HepG2 (cell line): ENCODE measurements around the gene CPLX3. TPM values are rescaled to one million over a fixed set of nuclear protein-coding genes. Genes with fewer than 3 reads are reported as not detected.
A peak's percentile ranks its signal among the peaks of the same experiment; 100 is the strongest.

ENCODE experiments used
- ATAC-seq: fragments of 200-7000 bp; cut with Tn5 transposase; 3 replicates; pipeline ENCODE4 v1.9.1; 2020; ENCODE audit warnings: mild to moderate bottlenecking, moderate library complexity
- BruUV-seq: library from RNA; stranded (reverse); fragments of 400-500 nt; replicated peaks from 2 replicates; lab custom pipeline; 2021; lab: Mats Ljungman, UMichigan
- CTCF ChIA-PET: fragments of 300-600 bp; formaldehyde crosslinking; extraction: SDS; loops from one replicate; lab custom pipeline; 2021; ENCODE audit warnings: low total read pairs, inconsistent platforms, low intra/inter-chr PET ratio; lab: Yijun Ruan, JAX
- POLR2A ChIA-PET: fragments of 350-600 bp; sonication (Branson Sonifier 250); formaldehyde crosslinking; loops from one replicate; lab custom pipeline; 2020; ENCODE audit warnings: antibody characterized with exemption, inconsistent platforms; lab: Yijun Ruan, JAX
- DNase-seq: peaks from one replicate; pipeline ENCODE4 v3.0.0-alpha.2; 2015; ENCODE audit warnings: low spot score
- FAIRE-seq: peaks from 3 replicates; lab custom pipeline; 2011; peaks lifted over from hg19 to GRCh38; lab: Jason Lieb, UNC
- H2AFZ ChIP-seq: one replicate; pipeline ENCODE4 v1.6.1; 2011; ENCODE audit warnings: low read length, inconsistent platforms
- H3K27ac ChIP-seq: fragments of 300-600 bp; 3 replicates; pipeline ENCODE4 v1.8.0; 2011; ENCODE audit warnings: mixed run types, mild to moderate bottlenecking, mixed read lengths, low read length, inconsistent platforms; ENCODE audit not compliant: insufficient read depth; ENCODE audit errors: extremely low read length
- H3K27me3 ChIP-seq, 2 experiments: fragments of 200-600 bp in 1 of 2; 2 replicates in 1 of 2; 3 replicates in 1 of 2; pipeline versions ENCODE4 v1.6.0 to v1.8.0; 2011; ENCODE audit warnings: low read length in 2 of 2, mild to moderate bottlenecking in 2 of 2, moderate library complexity in 2 of 2, inconsistent platforms in 1 of 2; ENCODE audit not compliant: insufficient read depth in 2 of 2, control insufficient read depth in 1 of 2
- H3K36me3 ChIP-seq, 2 experiments: fragments of 200-600 bp in 1 of 2; replicated peaks in 1 of 2; 2 replicates in 1 of 2; 3 replicates in 1 of 2; pipeline versions ENCODE4 v1.5.1 to v1.8.0; 2011; ENCODE audit warnings: low read length in 2 of 2, inconsistent platforms in 1 of 2; ENCODE audit not compliant: insufficient read depth in 2 of 2, control insufficient read depth in 1 of 2
- H3K4me1 ChIP-seq: 2 replicates; pipeline ENCODE4 v1.5.1; 2012; ENCODE audit warnings: low read length, inconsistent platforms; ENCODE audit not compliant: insufficient read depth
- H3K4me2 ChIP-seq: 2 replicates; pipeline ENCODE4 v1.6.0; 2011; ENCODE audit warnings: low read depth, low read length, inconsistent platforms
- H3K4me3 ChIP-seq, 3 experiments: fragments of 200-600 bp in 1 of 3; sonication (generic), shearing (Covaris generic) in 1 of 3; replicated peaks in 1 of 3; 2 replicates each; pipeline ENCODE4 v1.5.1; 2011 to 2016; ENCODE audit warnings: low read length in 3 of 3, inconsistent platforms in 2 of 3, low read depth in 2 of 3, mild to moderate bottlenecking in 2 of 3, control low read depth in 1 of 3, mixed read lengths in 1 of 3; ENCODE audit not compliant: insufficient read depth in 1 of 3
- H3K79me2 ChIP-seq: one replicate; pipeline ENCODE4 v1.6.1; 2011; ENCODE audit warnings: low read length, inconsistent platforms; ENCODE audit not compliant: insufficient read depth
- H3K9ac ChIP-seq: 2 replicates; pipeline ENCODE4 v1.6.0; 2011; ENCODE audit warnings: mild to moderate bottlenecking, low read depth, low read length, inconsistent platforms; ENCODE audit not compliant: insufficient read depth
- H3K9me3 ChIP-seq: 2 replicates; pipeline ENCODE4 v1.5.1; 2012; ENCODE audit warnings: mild to moderate bottlenecking, low read length
- H4K20me1 ChIP-seq: 2 replicates; pipeline ENCODE4 v1.6.0; 2011; ENCODE audit warnings: inconsistent platforms, mild to moderate bottlenecking, low read length, moderate library complexity; ENCODE audit not compliant: insufficient read depth
- CSRNP1 ChIP-seq: sonication (generic); formaldehyde crosslinking; IDR thresholded peaks from 2 replicates; pipeline ENCODE4 v1.8.1; 2023; ENCODE audit warnings: mild to moderate bottlenecking, missing genetic modification reagents
- FOXO1 ChIP-seq: sonication (generic); formaldehyde crosslinking; IDR thresholded peaks from 2 replicates; pipeline ENCODE4 v1.4.0; 2020; ENCODE audit warnings: missing genetic modification reagents
- HNF1B ChIP-seq: sonication (generic); formaldehyde crosslinking; IDR thresholded peaks from 2 replicates; pipeline ENCODE4 v1.5.1; 2020; ENCODE audit warnings: mild to moderate bottlenecking, moderate library complexity, missing genetic modification reagents
- KAT8 ChIP-seq: IDR thresholded peaks from 2 replicates; pipeline ENCODE4 v1.6.1; 2016; ENCODE audit warnings: missing genetic modification reagents, missing compliant biosample characterization
- MTA1 ChIP-seq: sonication (generic); formaldehyde crosslinking; IDR thresholded peaks from 2 replicates; pipeline ENCODE4 v1.4.0; 2020; ENCODE audit warnings: missing genetic modification reagents, mild to moderate bottlenecking, borderline replicate concordance
- RAD21 ChIP-seq: fragments of 450-650 bp; formaldehyde crosslinking; IDR thresholded peaks from 2 replicates; pipeline ENCODE4 v1.5.0; 2020; ENCODE audit warnings: mild to moderate bottlenecking
- STAG1 ChIP-seq: sonication (generic); formaldehyde crosslinking; IDR thresholded peaks from 2 replicates; pipeline ENCODE4 v1.4.0; 2020; ENCODE audit warnings: missing genetic modification reagents
- TFDP2 ChIP-seq: sonication (generic); formaldehyde crosslinking; IDR thresholded peaks from 2 replicates; pipeline ENCODE4 v1.4.0; 2020; ENCODE audit warnings: missing genetic modification reagents
- ZNF34 ChIP-seq: sonication (generic); formaldehyde crosslinking; IDR thresholded peaks from 2 replicates; pipeline ENCODE4 v1.4.0; 2020; ENCODE audit warnings: mild to moderate bottlenecking, missing genetic modification reagents, borderline replicate concordance
- ZNF383 ChIP-seq: sonication (generic); formaldehyde crosslinking; IDR thresholded peaks from 2 replicates; pipeline ENCODE4 v1.4.0; 2020; ENCODE audit warnings: missing genetic modification reagents, mild to moderate bottlenecking, borderline replicate concordance
- ZNF546 ChIP-seq: sonication (generic); formaldehyde crosslinking; conservative IDR thresholded peaks from 2 replicates; pipeline ENCODE4 v1.8.1; 2023; ENCODE audit warnings: mild to moderate bottlenecking, missing genetic modification reagents
- ZNF687 ChIP-seq: sonication (generic); formaldehyde crosslinking; IDR thresholded peaks from 2 replicates; pipeline ENCODE4 v1.5.1; 2020; ENCODE audit warnings: mild to moderate bottlenecking, missing genetic modification reagents, moderate library complexity
- ZNF782 ChIP-seq: sonication (generic); formaldehyde crosslinking; IDR thresholded peaks from 2 replicates; pipeline ENCODE4 v1.4.0; 2020; ENCODE audit warnings: missing genetic modification reagents, mild to moderate bottlenecking, borderline replicate concordance
- ZNF879 ChIP-seq: sonication (generic); formaldehyde crosslinking; IDR thresholded peaks from 2 replicates; pipeline ENCODE4 v1.8.1; 2023; ENCODE audit warnings: missing genetic modification reagents
- ZZZ3 ChIP-seq: sonication (generic); formaldehyde crosslinking; IDR thresholded peaks from 2 replicates; pipeline ENCODE4 v1.4.0; 2020; ENCODE audit warnings: missing genetic modification reagents, mild to moderate bottlenecking, borderline replicate concordance
- WGBS: methylation state at CpG from one replicate; pipeline ENCODE4 v1.1.6; 2017; ENCODE audit warnings: low lambda C conversion rate; 5-methylcytosine and 5-hydroxymethylcytosine counted together
- in situ Hi-C: cut with HindIII; loops from 2 replicates; pipeline ENCODE4 v1.10.0; 2017; ENCODE audit warnings: low pct_unique_long_range_greater_than_20kb; ENCODE audit not compliant: extremely low pct_ligation_motif_present
- intact Hi-C: fragments of 100-400 bp; cut with micrococcal nuclease; formaldehyde crosslinking; loops from one replicate; pipeline ENCODE4 v1.10.0; 2022; ENCODE audit not compliant: unreplicated experiment
- polyA plus RNA-seq, 8 experiments: library from polyadenylated mRNA; depleted of rRNA in 3 of 8; stranded (reverse) in 7 of 8; unstranded in 1 of 8; fragments of >200 nt; fragmentation: Illumina TruSeq in 4 of 8; extraction: Trizol in 4 of 8; gene quantifications; 2 replicates each; pipeline versions ENCODE4 v1.2.1 to v1.2.3, GENCODE V29; 2011 to 2016; ENCODE audit warnings: low read depth in 4 of 8, missing spikeins in 1 of 8, mixed read lengths in 1 of 8; ENCODE audit not compliant: insufficient read depth in 1 of 8
- total RNA-seq, 5 experiments: library from RNA; depleted of rRNA; stranded (reverse); fragments of >200 nt; fragmentation: Illumina TruSeq; extraction: Trizol; gene quantifications; 2 replicates each; pipeline ENCODE4 v1.2.3, GENCODE V29; 2016; ENCODE audit warnings: low read depth in 1 of 5

CPLX3 gene
- total and polyA plus RNA-seq, 2 of the 13 experiments (the other 11 are each of a cell fraction or from before 2014, with no cell fraction given), result not detected

GRCh38 chr15:74783808-74784175 is 42.6 kb upstream of the CPLX3 start:
- intact Hi-C loops, result loop anchor here (2.0 to 5.0 kb wide), 2 partner anchors 17 to 34 kb away; no protein-coding TSS in a partner anchor
- in situ Hi-C loops, result loop anchor here (10.0 kb wide), 1 partner anchor 239 kb away; the partner anchor contains the start of gene ARID3B
- Histone ChIP-seq H2AFZ (no peak overlapping the region), H3K4me2 (peak overlapping the region; percentile 86), H3K36me3 (peaks cover 1 to 15% of the 10 kb centered on the region in 2 experiments; a peak in 2 of 5 replicates), H3K79me2 (peaks cover 54% of the 10 kb centered on the region), H3K9me3 (no peaks in the 10 kb centered on the region), H4K20me1 (peaks cover 14% of the 10 kb centered on the region), H3K27ac (peak overlapping the region; percentile 19), H3K9ac (peak overlapping the region; percentile 78), H3K4me1 (peaks cover 69% of the 10 kb centered on the region), H3K4me3 (peak overlapping the region; percentile 66 to 84 (median 69); a peak in 5 of 6 replicates), H3K27me3 (no peaks in the 10 kb centered on the region)
- DNase-seq, result no peak
- FAIRE-seq, result no peak
- no TSS peak for BruUV-seq
- ATAC-seq, result peak; percentile 1; the same call in 2 of the 3 replicates
- POLR2A ChIA-PET, result interaction anchor here (1.4 to 3.5 kb wide), 4 partner anchors 9 to 152 kb away, joined by 4 to 21 read pairs (median 8); no protein-coding TSS in a partner anchor
- peak; percentile 71; the same call in 1 of the 2 replicates for TF ChIP-seq ZNF34 (CRISPR knock-in tag)
- TF ChIP-seq TFDP2 (CRISPR knock-in tag), result peak; percentile 2; the same call in 1 of the 2 replicates
- TF ChIP-seq HNF1B, result no peak
- 0 out of 2 replicates have a peak, but pooled peaks have one; percentile 55 for TF ChIP-seq ZNF782 (CRISPR knock-in tag)
- TF ChIP-seq STAG1 (CRISPR knock-in tag), result 0 out of 2 replicates have a peak, but pooled peaks have one; percentile 1
- TF ChIP-seq RAD21 (CRISPR knock-in tag), result no peak
- TF ChIP-seq ZNF383 (CRISPR knock-in tag), result no peak
- 0 out of 2 replicates have a peak, but pooled peaks have one; percentile 15 for TF ChIP-seq ZNF879 (CRISPR knock-in tag)
- 0 out of 2 replicates have a peak, but pooled peaks have one; percentile 37 for TF ChIP-seq ZZZ3 (CRISPR knock-in tag)
- TF ChIP-seq CSRNP1 (CRISPR knock-in tag), result no peak
- TF ChIP-seq FOXO1 (CRISPR knock-in tag), result 0 out of 2 replicates have a peak, but pooled peaks have one; percentile 1
- 0 out of 2 replicates have a peak, but pooled peaks have one; percentile 27 for TF ChIP-seq MTA1 (CRISPR knock-in tag)
- TF ChIP-seq ZNF546 (CRISPR knock-in tag), result 0 out of 2 replicates have a peak, but pooled peaks have one; percentile 9
- TF ChIP-seq KAT8 (CRISPR knock-in tag), result 0 out of 2 replicates have a peak, but pooled peaks have one; percentile 3
- TF ChIP-seq ZNF687 (CRISPR knock-in tag), result peak; percentile 76
- WGBS, result no CpG with 5 or more reads among the region's 3 CpGs
- CTCF ChIA-PET, result no interaction called here
